H1 (cell line): ENCODE results near the gene RHBDF2. TPM values are rescaled to one million over a fixed set of nuclear protein-coding genes. Genes with fewer than 3 reads are reported as not detected.
A peak's percentile ranks its signal among the peaks of the same experiment; 100 is the strongest.

ENCODE experiments used
- CTCF ChIA-PET: fragments of 300-600 bp; sonication (Branson Sonifier 250); formaldehyde crosslinking; loops from one replicate; lab custom pipeline; 2021; ENCODE audit not compliant: partially characterized antibody; lab: Charles Lee
- POLR2A ChIA-PET: fragments of 300-600 bp; sonication (Branson Sonifier 250); formaldehyde crosslinking; loops from one replicate; lab custom pipeline; 2021; ENCODE audit warnings: inconsistent platforms; ENCODE audit not compliant: partially characterized antibody; lab: Charles Lee
- DNase-seq, 2 experiments: peaks; one replicate each; pipeline versions ENCODE4 v3.0.0 to v3.0.0-alpha.2; 2010 to 2022; ENCODE audit warnings: low spot score in 2 of 2, low read depth in 1 of 2, mixed read lengths in 1 of 2
- FAIRE-seq: peaks from 2 replicates; lab custom pipeline; 2011; peaks lifted over from hg19 to GRCh38; lab: Jason Lieb, UNC
- H2AFZ ChIP-seq: 2 replicates; pipeline ENCODE4 v1.8.1; 2012; ENCODE audit warnings: low read length, inconsistent platforms
- H2AK5ac ChIP-seq: 2 replicates; pipeline ENCODE4 v1.6.1; 2013; ENCODE audit warnings: low read depth, low read length
- H2BK120ac ChIP-seq: replicated peaks from 2 replicates; pipeline ENCODE3; 2013; ENCODE audit warnings: low read depth, low read length, inconsistent platforms
- H2BK12ac ChIP-seq: 2 replicates; pipeline ENCODE4 v1.6.1; 2013; ENCODE audit warnings: low read depth, low read length
- H2BK15ac ChIP-seq: 2 replicates; pipeline ENCODE4 v1.6.1; 2013; ENCODE audit warnings: low read length
- H2BK20ac ChIP-seq: 2 replicates; pipeline ENCODE4 v1.6.1; 2013; ENCODE audit warnings: low read length
- H2BK5ac ChIP-seq: 2 replicates; pipeline ENCODE4 v1.6.1; 2013; ENCODE audit warnings: low read depth, low read length
- H3K14ac ChIP-seq: 2 replicates; pipeline ENCODE4 v1.6.1; 2013; ENCODE audit warnings: inconsistent platforms; ENCODE audit not compliant: insufficient read length
- H3K18ac ChIP-seq: 2 replicates; pipeline ENCODE4 v1.6.1; 2013; ENCODE audit warnings: low read length; ENCODE audit errors: extremely low read depth
- H3K23ac ChIP-seq: 2 replicates; pipeline ENCODE4 v1.6.1; 2013; ENCODE audit warnings: inconsistent platforms; ENCODE audit not compliant: insufficient read length
- H3K23me2 ChIP-seq: 2 replicates; pipeline ENCODE4 v1.6.1; 2013; ENCODE audit warnings: low read depth, low read length
- H3K27ac ChIP-seq: 2 replicates; pipeline ENCODE4 v1.6.1; 2011; ENCODE audit warnings: low read depth, low read length, inconsistent platforms
- H3K27me3 ChIP-seq, 4 experiments: replicated peaks in 1 of 4; 1 replicate in 1 of 4; 2 replicates in 3 of 4; pipeline versions ENCODE4 v1.6.1 to v1.8.1; 2011 to 2013; ENCODE audit warnings: low read length in 3 of 4, mild to moderate bottlenecking in 3 of 4, inconsistent platforms in 2 of 4, mixed read lengths in 2 of 4, moderate library complexity in 1 of 4; ENCODE audit not compliant: control insufficient read depth in 3 of 4, insufficient read depth in 3 of 4; ENCODE audit errors: extremely low read depth in 1 of 4
- H3K36me3 ChIP-seq, 4 experiments: 2 replicates each; pipeline versions ENCODE4 v1.6.1 to v1.8.1; 2011 to 2013; ENCODE audit warnings: mild to moderate bottlenecking in 4 of 4, low read length in 3 of 4, moderate library complexity in 2 of 4, control low read depth in 1 of 4, inconsistent platforms in 1 of 4; ENCODE audit not compliant: insufficient read depth in 4 of 4, control insufficient read depth in 2 of 4
- H3K4ac ChIP-seq: replicated peaks from 2 replicates; pipeline ENCODE3; 2013; ENCODE audit warnings: low read length, low read depth, mixed read lengths, inconsistent platforms; ENCODE audit not compliant: insufficient read length
- H3K4me1 ChIP-seq, 4 experiments: replicated peaks in 1 of 4; 1 replicate in 1 of 4; 2 replicates in 3 of 4; pipeline versions ENCODE4 v1.6.1 to v1.8.1; 2011 to 2013; ENCODE audit warnings: low read length in 3 of 4, inconsistent platforms in 2 of 4, mixed read lengths in 1 of 4; ENCODE audit not compliant: insufficient read depth in 4 of 4, control insufficient read depth in 3 of 4
- H3K4me2 ChIP-seq, 2 experiments: 2 replicates each; pipeline versions ENCODE4 v1.6.1 to v1.8.1; 2011 to 2013; ENCODE audit warnings: low read depth in 2 of 2, low read length in 2 of 2, control low read depth in 1 of 2, inconsistent platforms in 1 of 2, mild to moderate bottlenecking in 1 of 2; ENCODE audit not compliant: insufficient read depth in 1 of 2
- H3K4me3 ChIP-seq, 4 experiments: fragments of 200-600, 300-600 bp in 1 of 4; sonication (generic), shearing (Covaris generic), sonication (Bioruptor Twin) in 1 of 4; 2 replicates each; pipeline versions ENCODE4 v1.5.1 to v1.8.1; 2011 to 2016; ENCODE audit warnings: low read length in 4 of 4, low read depth in 3 of 4, control low read depth in 2 of 4, inconsistent platforms in 2 of 4, mild to moderate bottlenecking in 2 of 4, mixed read lengths in 1 of 4, moderate library complexity in 1 of 4; ENCODE audit not compliant: insufficient read depth in 2 of 4; ENCODE audit errors: extremely low read depth in 1 of 4
- H3K56ac ChIP-seq: replicated peaks from 2 replicates; pipeline ENCODE3; 2013; ENCODE audit warnings: low read depth, mild to moderate bottlenecking, mixed read lengths, low read length, inconsistent platforms; ENCODE audit not compliant: insufficient read length
- H3K79me1 ChIP-seq: 2 replicates; pipeline ENCODE4 v1.6.1; 2013; ENCODE audit warnings: low read depth, low read length, control low read depth
- H3K79me2 ChIP-seq, 2 experiments: 2 replicates each; pipeline versions ENCODE4 v1.6.1 to v1.8.1; 2012 to 2013; ENCODE audit warnings: low read length in 2 of 2, mild to moderate bottlenecking in 2 of 2, inconsistent platforms in 1 of 2; ENCODE audit not compliant: insufficient read depth in 2 of 2, control insufficient read depth in 1 of 2
- H3K9ac ChIP-seq, 4 experiments: replicated peaks in 1 of 4; 1 replicate in 1 of 4; 2 replicates in 3 of 4; pipeline versions ENCODE4 v1.6.1 to v1.8.1; 2011 to 2013; ENCODE audit warnings: low read depth in 3 of 4, low read length in 3 of 4, control low read depth in 2 of 4, mild to moderate bottlenecking in 2 of 4, moderate library complexity in 2 of 4, inconsistent platforms in 1 of 4; ENCODE audit errors: extremely low read depth in 1 of 4
- H3K9me3 ChIP-seq, 2 experiments: 2 replicates each; pipeline versions ENCODE4 v1.6.1 to v1.8.1; 2012 to 2013; ENCODE audit warnings: mild to moderate bottlenecking in 2 of 2, moderate library complexity in 2 of 2, control low read depth in 1 of 2, inconsistent platforms in 1 of 2, low read depth in 1 of 2, low read length in 1 of 2, mixed read lengths in 1 of 2; ENCODE audit not compliant: insufficient read depth in 2 of 2
- H4K20me1 ChIP-seq, 2 experiments: replicated peaks in 1 of 2; 2 replicates each; pipeline versions ENCODE3 to v1.8.1; 2011 to 2013; ENCODE audit warnings: inconsistent platforms in 2 of 2, low read length in 2 of 2, mild to moderate bottlenecking in 1 of 2; ENCODE audit not compliant: insufficient read depth in 2 of 2, control insufficient read depth in 1 of 2
- H4K5ac ChIP-seq: 2 replicates; pipeline ENCODE4 v1.6.1; 2013; ENCODE audit warnings: low read length, low read depth, mixed read lengths, inconsistent platforms; ENCODE audit not compliant: insufficient read length
- H4K8ac ChIP-seq: 2 replicates; pipeline ENCODE4 v1.8.0; 2013; ENCODE audit warnings: mild to moderate bottlenecking, moderate library complexity, low read length, inconsistent platforms; ENCODE audit not compliant: insufficient read depth; ENCODE audit errors: extremely low read depth
- H4K91ac ChIP-seq: replicated peaks from 2 replicates; pipeline ENCODE3; 2013; ENCODE audit warnings: low read length, mixed read lengths, inconsistent platforms; ENCODE audit not compliant: insufficient read length
- CTBP2 ChIP-seq: IDR thresholded peaks from 2 replicates; pipeline ENCODE4 v1.7.0; 2011; ENCODE audit warnings: borderline replicate concordance, mild to moderate bottlenecking, moderate library complexity, mixed read lengths, low read length; ENCODE audit not compliant: insufficient read depth, insufficient read length
- E2F6 ChIP-seq: IDR thresholded peaks from 2 replicates; pipeline ENCODE4 v1.6.1; 2012; ENCODE audit warnings: inconsistent platforms
- KDM1A ChIP-seq: fragments of 200-600, 300-600 bp; sonication (generic); IDR thresholded peaks from 2 replicates; pipeline ENCODE4 v1.7.1; 2016; ENCODE audit warnings: mild to moderate bottlenecking, low read length, borderline replicate concordance
- PHF8 ChIP-seq: fragments of 200-600 bp; sonication (generic); conservative IDR thresholded peaks from 2 replicates; pipeline ENCODE4 v1.7.1; 2012; ENCODE audit warnings: low read depth, mild to moderate bottlenecking, inconsistent platforms, low read length, moderate library complexity
- POLR2A ChIP-seq, 2 experiments: IDR thresholded peaks; 1 replicate in 1 of 2; 2 replicates in 1 of 2; pipeline ENCODE4 v1.6.1; 2011; ENCODE audit warnings: low read depth in 2 of 2, low read length in 2 of 2, mild to moderate bottlenecking in 2 of 2; ENCODE audit errors: control extremely low read depth in 1 of 2
- SIX5 ChIP-seq: IDR thresholded peaks from 2 replicates; pipeline ENCODE4 v1.6.1; 2011; ENCODE audit warnings: mild to moderate bottlenecking, low read depth, low read length
- SP1 ChIP-seq: IDR thresholded peaks from 2 replicates; pipeline ENCODE4 v1.6.1; 2011; ENCODE audit warnings: low read depth, low read length
- SP4 ChIP-seq: IDR thresholded peaks from 2 replicates; pipeline ENCODE4 v1.6.1; 2012; ENCODE audit warnings: low read length, inconsistent platforms
- TCF12 ChIP-seq: IDR thresholded peaks from 2 replicates; pipeline ENCODE4 v1.6.1; 2011; ENCODE audit warnings: low read depth, mild to moderate bottlenecking, low read length
- WGBS, 2 experiments: shearing (Covaris generic) in 1 of 2; methylation state at CpG; one replicate each; pipeline versions ENCODE4 v1.1.6 to v1.1.7; 2013 to 2015; ENCODE audit warnings: low lambda C conversion rate in 2 of 2, mixed read lengths in 2 of 2, inconsistent platforms in 1 of 2, low coverage in 1 of 2, missing lambda C conversion rate in 1 of 2; ENCODE audit not compliant: insufficient replicate concordance in 2 of 2, insufficient coverage in 1 of 2, insufficient read length in 1 of 2; ENCODE audit errors: extremely low coverage in 1 of 2, missing lambda C conversion rate in 1 of 2; 5-methylcytosine and 5-hydroxymethylcytosine counted together
- polyA plus RNA-seq, 7 experiments: library from polyadenylated mRNA; depleted of rRNA in 3 of 7; stranded (reverse) in 5 of 7; unstranded in 2 of 7; fragments of >200 nt in 5 of 7; fragments of 200-250 nt in 2 of 7; gene quantifications; 1 replicate in 5 of 7; 2 replicates in 1 of 7; 4 replicates in 1 of 7; pipeline versions ENCODE4 v1.2.1 to v1.2.3, GENCODE V29; 2011 to 2013; ENCODE audit warnings: missing spikeins in 2 of 7, mixed read lengths in 2 of 7
- total RNA-seq: library from RNA; stranded (reverse); fragmentation: NEBNext Ultra II Directional; extraction: Animal tissue kit (Norgen Biotek cat#: 25700); gene quantifications from 2 replicates; pipeline ENCODE4 v1.2.1, GENCODE V29; 2021

The RHBDF2 gene
- total and polyA plus RNA-seq, 2 of the 8 experiments (the other 6 are each of a cell fraction or from before 2014, with no cell fraction given): 21.2 to 25.9 TPM

GRCh38 chr17:76512366-76513305 is 11.4 kb upstream of the RHBDF2 start:
- H3K79me1 ChIP-seq: no peaks in the 10 kb centered on the region
- CTCF ChIA-PET: interaction anchor here (0.6 to 18.1 kb wide), 12 partner anchors 9 to 389 kb away, joined by 3 to 192 read pairs (median 6); no protein-coding TSS in a partner anchor

More at GRCh38 chr17:76512366-76513305, 11.4 kb upstream of the RHBDF2 start:
- H3K4me3 ChIP-seq: no peak overlapping the region
- H3K9me3 ChIP-seq: no peaks in the 10 kb centered on the region
- H3K36me3 ChIP-seq: no peaks in the 10 kb centered on the region
- H3K56ac ChIP-seq: no peak overlapping the region
- no peak overlapping the region for H3K14ac ChIP-seq
- no peak overlapping the region for H2BK15ac ChIP-seq
- no peak overlapping the region for H2AK5ac ChIP-seq
- H3K27ac ChIP-seq: no peak overlapping the region
- no peak overlapping the region for H2BK20ac ChIP-seq
- H3K4me2 ChIP-seq: no peak overlapping the region
- H4K8ac ChIP-seq: peak overlapping the region; percentile 38
- H2BK5ac ChIP-seq: no peak overlapping the region
- no peaks in the 10 kb centered on the region for H3K79me2 ChIP-seq
- no peak overlapping the region for H2BK120ac ChIP-seq
- no peaks in the 10 kb centered on the region for H3K4me1 ChIP-seq
- H4K20me1 ChIP-seq: no peaks in the 10 kb centered on the region
- H3K9ac ChIP-seq: no peak overlapping the region
- no peak overlapping the region for H3K23ac ChIP-seq
- no peaks in the 10 kb centered on the region for H3K27me3 ChIP-seq
- no peak overlapping the region for H3K18ac ChIP-seq
- no peaks in the 10 kb centered on the region for H3K23me2 ChIP-seq
- DNase-seq: no peak
- POLR2A ChIA-PET: no interaction called here
- no peak overlapping the region for H2BK12ac ChIP-seq
- 82% methylated on average over 19 of the region's 22 CpGs; no CpG with 5 or more reads in 1 of the 2 experiments for WGBS, 2 experiments
- TF ChIP-seq E2F6: peak; percentile 60
- no peak for TF ChIP-seq POLR2A (IDR thresholded peaks at IDR 0.05; ENCODE audit: control extremely low read depth in 1 of 2, low read depth in 2 of 2, low read length in 2 of 2)
- no peak for TF ChIP-seq PHF8
- no peak for TF ChIP-seq TCF12
- no peak for TF ChIP-seq SIX5
- TF ChIP-seq CTBP2: no peak
- TF ChIP-seq SP1: no peak
- no peak for TF ChIP-seq KDM1A
- no peak for TF ChIP-seq SP4
- H3K4ac ChIP-seq: no peak overlapping the region
- H4K5ac ChIP-seq: no peak overlapping the region
- no peak overlapping the region for H4K91ac ChIP-seq
- no peak for FAIRE-seq
- H2AFZ ChIP-seq: no peak overlapping the region
